Nephron (organoid): Measurements from ENCODE around the gene METTL21C.

Experiments used
- H3K27ac Mint-ChIP-seq, 3 experiments: 2 replicates each; pipeline ENCODE4 v1.8.0; 2020; ENCODE audit warnings: mixed read lengths in 3 of 3, mild to moderate bottlenecking in 2 of 3, moderate library complexity in 1 of 3
- H3K27me3 Mint-ChIP-seq: 2 replicates; pipeline ENCODE4 v1.8.0; 2021; ENCODE audit warnings: low read depth, mild to moderate bottlenecking, moderate library complexity, mixed read lengths
- H3K36me3 Mint-ChIP-seq: 2 replicates; pipeline ENCODE4 v1.8.0; 2020; ENCODE audit warnings: low read depth, mixed read lengths
- H3K4me1 Mint-ChIP-seq: 2 replicates; pipeline ENCODE4 v1.8.0; 2020; ENCODE audit warnings: mixed read lengths
- H3K4me3 Mint-ChIP-seq, 3 experiments: 2 replicates each; pipeline ENCODE4 v1.8.0; 2020; ENCODE audit warnings: mild to moderate bottlenecking in 3 of 3, mixed read lengths in 3 of 3, moderate library complexity in 2 of 3
- H3K9me3 Mint-ChIP-seq: 2 replicates; pipeline ENCODE4 v1.8.0; 2020; ENCODE audit warnings: mixed read lengths
- CTCF ChIP-seq, 3 experiments: fragments of 200-600 bp; sonication (generic); IDR thresholded peaks; one replicate each; pipeline ENCODE4 v1.5.0; 2021; ENCODE audit warnings: antibody characterized with exemption in 3 of 3; ENCODE audit not compliant: unreplicated experiment in 3 of 3

The METTL21C gene

GRCh38 chr13:102657630-102658029 is 37.2 kb downstream of the METTL21C start:
- H3K36me3 Mint-ChIP-seq: peaks cover 57% of the 10 kb centered on the region
- peak in 2 of 3 experiments; percentile 12 to 20 for TF ChIP-seq CTCF (IDR thresholded peaks at IDR 0.05; ENCODE audit: unreplicated experiment in 3 of 3)
- H3K27me3 Mint-ChIP-seq: no peaks in the 10 kb centered on the region
- H3K4me3 Mint-ChIP-seq: no peak overlapping the region
- no peak overlapping the region for H3K27ac Mint-ChIP-seq
- no peaks in the 10 kb centered on the region for H3K4me1 Mint-ChIP-seq
- H3K9me3 Mint-ChIP-seq: peaks cover 19% of the 10 kb centered on the region

- H3K27ac Mint-ChIP-seq: no peak overlapping the region
- H3K4me1 Mint-ChIP-seq: no peaks in the 10 kb centered on the region
- H3K36me3 Mint-ChIP-seq: peaks cover 44% of the 10 kb centered on the region
- H3K9me3 Mint-ChIP-seq: peaks cover 18% of the 10 kb centered on the region
- H3K4me3 Mint-ChIP-seq: no peak overlapping the region
- TF ChIP-seq CTCF (IDR thresholded peaks at IDR 0.05; ENCODE audit: unreplicated experiment in 3 of 3): no peak
- no peaks in the 10 kb centered on the region for H3K27me3 Mint-ChIP-seq
Measured at GRCh38 chr13:102654756-102655155, 40.1 kb downstream of the METTL21C start.

GRCh38 chr13:102651892-102652291 is 43.0 kb downstream of the METTL21C start:
- H3K27me3 Mint-ChIP-seq: no peaks in the 10 kb centered on the region
- H3K36me3 Mint-ChIP-seq: peaks cover 42% of the 10 kb centered on the region
- no peak for TF ChIP-seq CTCF (IDR thresholded peaks at IDR 0.05; ENCODE audit: unreplicated experiment in 3 of 3)
- no peaks in the 10 kb centered on the region for H3K9me3 Mint-ChIP-seq
- H3K4me1 Mint-ChIP-seq: no peaks in the 10 kb centered on the region
- H3K4me3 Mint-ChIP-seq: no peak overlapping the region
- H3K27ac Mint-ChIP-seq: no peak overlapping the region

- Mint-ChIP-seq H3K27me3 (no peaks in the 10 kb centered on the region), H3K4me3 (no peak overlapping the region), H3K36me3 (peaks cover 45% of the 10 kb centered on the region), H3K27ac (no peak overlapping the region), H3K4me1 (no peaks in the 10 kb centered on the region), H3K9me3 (no peaks in the 10 kb centered on the region)
- no peak for TF ChIP-seq CTCF (IDR thresholded peaks at IDR 0.05; ENCODE audit: unreplicated experiment in 3 of 3)
Measured at GRCh38 chr13:102651392-102651791, 43.5 kb downstream of the METTL21C start.

GRCh38 chr13:102650444-102650843 is 44.4 kb downstream of the METTL21C start:
- no peaks in the 10 kb centered on the region for H3K4me1 Mint-ChIP-seq
- no peak overlapping the region for H3K4me3 Mint-ChIP-seq
- no peaks in the 10 kb centered on the region for H3K9me3 Mint-ChIP-seq
- TF ChIP-seq CTCF (IDR thresholded peaks at IDR 0.05; ENCODE audit: unreplicated experiment in 3 of 3): no peak
- peaks cover 50% of the 10 kb centered on the region for H3K36me3 Mint-ChIP-seq
- H3K27me3 Mint-ChIP-seq: no peaks in the 10 kb centered on the region
- H3K27ac Mint-ChIP-seq: no peak overlapping the region

GRCh38 chr13:102648046-102648445 is 46.8 kb downstream of the METTL21C start:
- TF ChIP-seq CTCF (IDR thresholded peaks at IDR 0.05; ENCODE audit: unreplicated experiment in 3 of 3): no peak
- H3K27ac Mint-ChIP-seq: no peak overlapping the region
- no peaks in the 10 kb centered on the region for H3K27me3 Mint-ChIP-seq
- H3K9me3 Mint-ChIP-seq: no peaks in the 10 kb centered on the region
- H3K36me3 Mint-ChIP-seq: peaks cover 66% of the 10 kb centered on the region
- no peak overlapping the region for H3K4me3 Mint-ChIP-seq
- no peaks in the 10 kb centered on the region for H3K4me1 Mint-ChIP-seq
